ENCODE results near the gene RASAL2. TPM values are rescaled to one million over a fixed set of nuclear protein-coding genes. Genes with fewer than 3 reads are reported as not detected.
A peak's percentile ranks its signal among the peaks of the same experiment; 100 is the strongest.

RASAL2 gene
- total and polyA plus RNA-seq, 2 of the 13 experiments (the other 11 are each of a cell fraction or from before 2014, with no cell fraction given): 5.4 to 5.9 TPM

- Histone ChIP-seq H3K27me3 (ENCODE audit: control insufficient read depth in 1 of 2, insufficient read depth in 2 of 2, low read length in 2 of 2) (no peaks in the 10 kb centered on the region; a peak in 1 of 5 replicates), H3K4me2 (ENCODE audit: low read depth, low read length) (peak overlapping the region; percentile 21; the same call in 1 of the 2 replicates), H3K9me3 (ENCODE audit: low read length) (no peaks in the 10 kb centered on the region; the same call in 1 of the 2 replicates), H2AFZ (ENCODE audit: low read length) (no peak overlapping the region), H3K36me3 (replicated peaks in 1 of 2; ENCODE audit: control insufficient read depth in 1 of 2, insufficient read depth in 2 of 2, low read length in 2 of 2) (no peaks in the 10 kb centered on the region), H3K9ac (ENCODE audit: insufficient read depth, low read depth, low read length) (no peak overlapping the region), H3K4me1 (ENCODE audit: insufficient read depth, low read length) (peaks cover 53% of the 10 kb centered on the region), H3K79me2 (ENCODE audit: insufficient read depth, low read length) (no peaks in the 10 kb centered on the region), H3K4me3 (replicated peaks in 1 of 3; ENCODE audit: insufficient read depth in 1 of 3, low read depth in 2 of 3, low read length in 3 of 3) (no peak overlapping the region), H4K20me1 (ENCODE audit: insufficient read depth, low read length) (no peaks in the 10 kb centered on the region), H3K27ac (ENCODE audit: extremely low read length, insufficient read depth, low read length) (peak overlapping the region; percentile 16)
- POLR2A ChIA-PET: interaction anchor here (1.6 to 7.6 kb wide), 2 partner anchors 9 to 15 kb away, joined by 6 to 58 read pairs; no protein-coding TSS in a partner anchor
- WGBS (ENCODE audit: low lambda C conversion rate): 1% methylated on average over 1 of the region's 1 CpG
- in situ Hi-C loops (cut with HindIII; ENCODE audit: extremely low pct_ligation_motif_present, low pct_unique_long_range_greater_than_20kb): no loop called here
- no TSS peak for BruUV-seq (replicated peaks)
- FAIRE-seq (no peak), DNase-seq (ENCODE audit: low spot score) (no peak), ATAC-seq (no peak; the same call in 2 of the 3 replicates)
- TF ChIP-seq SNAPC2 (CRISPR knock-in tag; IDR thresholded peaks at IDR 0.05): no peak
- TF ChIP-seq ZNF317 (CRISPR knock-in tag; IDR thresholded peaks at IDR 0.05): peak; percentile 96
- no peak for TF ChIP-seq THAP11 (CRISPR knock-in tag; IDR thresholded peaks at IDR 0.05)
- no peak for TF ChIP-seq RXRB (CRISPR knock-in tag; IDR thresholded peaks at IDR 0.05; ENCODE audit: borderline replicate concordance)
- no peak for TF ChIP-seq HNRNPH1 (optimal IDR thresholded peaks at IDR 0.05; ENCODE audit: low read depth, low read length)
- no peak for TF ChIP-seq NFE2 (CRISPR knock-in tag; IDR thresholded peaks at IDR 0.05)
- TF ChIP-seq ZNF713 (CRISPR knock-in tag; IDR thresholded peaks at IDR 0.05): no peak
- no peak for TF ChIP-seq MNT (IDR thresholded peaks at IDR 0.05)
- CTCF ChIA-PET (ENCODE audit: low intra/inter-chr PET ratio, low total read pairs): no interaction called here
- intact Hi-C loops (cut with micrococcal nuclease; ENCODE audit: unreplicated experiment): no loop called here
Observed at GRCh38 chr1:178046591-178047270, 47.2 kb upstream of the RASAL2 start.

Measured in HepG2 (cell line).